SK-N-SH (cell line): ENCODE measurements around the gene TCHP. TPM values are rescaled to one million over a fixed set of nuclear protein-coding genes. Genes with fewer than 3 reads are reported as not detected.
"Not testable (repeated sequence)": the region's sequence is repeated elsewhere in the genome, so short reads cannot be mapped to it uniquely, and the experiment has no call there.

Experiments
- CTCF ChIA-PET: fragments of 300-600, 350-600 bp; formaldehyde crosslinking; extraction: SDS; loops from one replicate; lab custom pipeline; 2021; lab: Yijun Ruan, JAX
- POLR2A ChIA-PET: fragments of 350-600 bp; sonication (Branson Sonifier 250); formaldehyde crosslinking; extraction: SDS; loops from one replicate; lab custom pipeline; 2020; ENCODE audit warnings: antibody characterized with exemption, inconsistent platforms; lab: Yijun Ruan, JAX
- DNase-seq: peaks from one replicate; pipeline ENCODE4 v3.0.0; 2012
- H2AFZ ChIP-seq: fragments of 200-600 bp; sonication (generic); 2 replicates; pipeline ENCODE4 v1.8.1; 2016; ENCODE audit warnings: antibody characterized with exemption, mild to moderate bottlenecking, low read depth
- H3F3A ChIP-seq: fragments of 200-600 bp; sonication (generic); replicated peaks from 2 replicates; pipeline ENCODE3; 2016; ENCODE audit warnings: antibody characterized with exemption, mild to moderate bottlenecking; ENCODE audit not compliant: insufficient read depth
- H3K27ac ChIP-seq, 2 experiments: fragments of 200-500 bp in 1 of 2; fragments of 200-600 bp in 1 of 2; sonication (Bioruptor generic) in 1 of 2; sonication (generic), shearing (Covaris generic) in 1 of 2; 2 replicates each; pipeline versions ENCODE4 v1.5.1 to v1.6.1; 2014 to 2016; ENCODE audit warnings: low read depth in 2 of 2, inconsistent platforms in 1 of 2, low read length in 1 of 2, mild to moderate bottlenecking in 1 of 2, mixed read lengths in 1 of 2
- H3K27me3 ChIP-seq: fragments of 200-600 bp; sonication (generic), shearing (Covaris generic); 2 replicates; pipeline ENCODE4 v1.6.1; 2016; ENCODE audit warnings: mixed run types; ENCODE audit not compliant: insufficient read depth
- H3K36me3 ChIP-seq, 2 experiments: fragments of 200-500 bp in 1 of 2; fragments of 200-600 bp in 1 of 2; sonication (Bioruptor generic) in 1 of 2; sonication (generic) in 1 of 2; replicated peaks in 1 of 2; 2 replicates each; pipeline versions ENCODE3 to v1.5.1; 2014 to 2016; ENCODE audit warnings: low read length in 1 of 2, mild to moderate bottlenecking in 1 of 2; ENCODE audit not compliant: insufficient read depth in 2 of 2, control insufficient read depth in 1 of 2
- H3K4me1 ChIP-seq, 2 experiments: fragments of 200-500 bp in 1 of 2; fragments of 200-600 bp in 1 of 2; sonication (Bioruptor generic) in 1 of 2; sonication (generic), shearing (Covaris generic) in 1 of 2; 2 replicates each; pipeline versions ENCODE4 v1.5.1 to v1.6.1; 2014 to 2016; ENCODE audit warnings: low read depth in 1 of 2, low read length in 1 of 2, mixed run types in 1 of 2; ENCODE audit not compliant: insufficient read depth in 2 of 2, control insufficient read depth in 1 of 2
- H3K4me2 ChIP-seq: fragments of 200-600 bp; sonication (generic), shearing (Covaris generic); 2 replicates; pipeline ENCODE4 v1.6.1; 2017; ENCODE audit warnings: mixed run types
- H3K4me3 ChIP-seq, 2 experiments: fragments of 200-500 bp in 1 of 2; fragments of 200-600 bp in 1 of 2; sonication (Bioruptor generic) in 1 of 2; sonication (generic), shearing (Covaris generic) in 1 of 2; 2 replicates each; pipeline versions ENCODE4 v1.5.1 to v1.8.1; 2014 to 2016; ENCODE audit warnings: low read depth in 2 of 2, inconsistent platforms in 1 of 2, low read length in 1 of 2, mild to moderate bottlenecking in 1 of 2, mixed read lengths in 1 of 2, moderate library complexity in 1 of 2
- H3K79me2 ChIP-seq: fragments of 200-600 bp; sonication (generic); 2 replicates; pipeline ENCODE4 v1.8.1; 2017; ENCODE audit warnings: mild to moderate bottlenecking; ENCODE audit not compliant: insufficient read depth
- H3K9ac ChIP-seq: fragments of 200-600 bp; sonication (generic); 2 replicates; pipeline ENCODE4 v1.6.1; 2017; ENCODE audit warnings: mixed run types
- H3K9me2 ChIP-seq: fragments of 200-600 bp; sonication (generic); 2 replicates; pipeline ENCODE4 v1.6.1; 2017; ENCODE audit warnings: mixed run types
- H3K9me3 ChIP-seq: fragments of 200-600 bp; sonication (generic); 2 replicates; pipeline ENCODE4 v1.6.1; 2017; ENCODE audit warnings: mixed run types, mild to moderate bottlenecking, moderate library complexity
- H4K20me1 ChIP-seq: fragments of 200-600 bp; sonication (generic); 2 replicates; pipeline ENCODE4 v1.6.1; 2017; ENCODE audit warnings: mild to moderate bottlenecking, mixed run types; ENCODE audit not compliant: insufficient read depth
- ELF1 ChIP-seq: IDR thresholded peaks from 2 replicates; pipeline ENCODE4 v1.4.0; 2012
- EP300 ChIP-seq, 2 experiments: IDR thresholded peaks; 2 replicates each; pipeline versions ENCODE4 v1.4.0 to v1.6.1; 2012; ENCODE audit warnings: borderline replicate concordance in 1 of 2, low read depth in 1 of 2, low read length in 1 of 2
- FOXM1 ChIP-seq: IDR thresholded peaks from 2 replicates; pipeline ENCODE4 v1.4.0; 2012; ENCODE audit warnings: low read depth, mild to moderate bottlenecking
- GABPA ChIP-seq: IDR thresholded peaks from 2 replicates; pipeline ENCODE4 v1.4.0; 2012; ENCODE audit warnings: low read depth, mild to moderate bottlenecking
- IRF3 ChIP-seq: fragments of 150-350 bp; IDR thresholded peaks from 2 replicates; pipeline ENCODE4 v1.6.1; 2016; ENCODE audit warnings: mild to moderate bottlenecking, low read depth, low read length
- MAX ChIP-seq: IDR thresholded peaks from 2 replicates; pipeline ENCODE4 v1.4.0; 2012; ENCODE audit warnings: low read depth
- NFIC ChIP-seq: IDR thresholded peaks from 2 replicates; pipeline ENCODE4 v1.4.0; 2012; ENCODE audit warnings: borderline replicate concordance
- NRF1 ChIP-seq: IDR thresholded peaks from 2 replicates; pipeline ENCODE4 v1.6.1; 2012; ENCODE audit warnings: low read depth, mild to moderate bottlenecking, low read length
- PBX3 ChIP-seq: IDR thresholded peaks from 2 replicates; pipeline ENCODE4; 2012
- POLR2AphosphoS5 ChIP-seq: IDR thresholded peaks from 2 replicates; pipeline ENCODE4 v1.6.1; 2012; ENCODE audit warnings: low read depth, low read length
- RAD21 ChIP-seq: IDR thresholded peaks from 2 replicates; pipeline ENCODE4 v1.6.1; 2012; ENCODE audit warnings: mild to moderate bottlenecking, low read length
- RCOR1 ChIP-seq: fragments of 150-350 bp; IDR thresholded peaks from 2 replicates; pipeline ENCODE4 v1.6.1; 2017; ENCODE audit warnings: antibody characterized with exemption, low read length
- RFX5 ChIP-seq: IDR thresholded peaks from 2 replicates; pipeline ENCODE4 v1.6.1; 2012; ENCODE audit warnings: mild to moderate bottlenecking, improper control_type of control experiment, low read length
- SMC3 ChIP-seq: IDR thresholded peaks from 2 replicates; pipeline ENCODE4 v1.6.1; 2012; ENCODE audit warnings: low read depth, low read length, improper control_type of control experiment
- TAF1 ChIP-seq: IDR thresholded peaks from 2 replicates; pipeline ENCODE4 v1.6.1; 2012; ENCODE audit warnings: low read depth, mild to moderate bottlenecking, low read length, moderate library complexity, borderline replicate concordance
- TCF12 ChIP-seq: IDR thresholded peaks from 2 replicates; pipeline ENCODE4 v1.4.0; 2012
- USF1 ChIP-seq: IDR thresholded peaks from 2 replicates; pipeline ENCODE4 v1.4.0; 2012; ENCODE audit warnings: low read depth, borderline replicate concordance
- USF2 ChIP-seq: fragments of 150-350 bp; IDR thresholded peaks from 2 replicates; pipeline ENCODE4 v1.6.1; 2017; ENCODE audit warnings: antibody characterized with exemption, low read length, low read depth, borderline replicate concordance
- ZBTB33 ChIP-seq: IDR thresholded peaks from 2 replicates; pipeline ENCODE4 v1.4.0; 2012; ENCODE audit warnings: low read depth, borderline replicate concordance
- WGBS: methylation state at CpG from one replicate; pipeline ENCODE4 v1.1.6; 2017; ENCODE audit warnings: low lambda C conversion rate; 5-methylcytosine and 5-hydroxymethylcytosine counted together
- polyA plus RNA-seq, 3 experiments: library from polyadenylated mRNA; depleted of rRNA; stranded (reverse); fragments of >200 nt; gene quantifications; 2 replicates each; pipeline ENCODE4 v1.2.3, GENCODE V29; 2012

The TCHP gene
- polyA plus RNA-seq, 1 of the 3 experiments (the other 2 are of a cell fraction) = 37.3 TPM

- Histone ChIP-seq H3K9me2 (no peaks in the 10 kb centered on the region), H3K9ac (no peak overlapping the region), H3F3A (no peaks in the 10 kb centered on the region), H2AFZ (no peak overlapping the region), H3K27ac (no peak overlapping the region)
- no peak for DNase-seq
- no peak for TF ChIP-seq NFIC
- TF ChIP-seq MAX = no peak
- TF ChIP-seq SMC3 = no peak
- TF ChIP-seq USF2 = no peak
- no peak for TF ChIP-seq GABPA
- TF ChIP-seq ZBTB33 = no peak
- no peak for TF ChIP-seq TCF12
- TF ChIP-seq RFX5 = no peak
- TF ChIP-seq IRF3 = no peak
- TF ChIP-seq RAD21 = no peak
- no peak for TF ChIP-seq TAF1
- no peak for TF ChIP-seq RCOR1
- TF ChIP-seq USF1 = no peak
- no peak for TF ChIP-seq FOXM1
- no peak for TF ChIP-seq PBX3
- no peak for TF ChIP-seq POLR2AphosphoS5
- no peak for TF ChIP-seq ELF1
- TF ChIP-seq EP300 (IDR thresholded peaks at IDR 0.05; ENCODE audit: borderline replicate concordance in 1 of 2, low read depth in 1 of 2, low read length in 1 of 2) = no peak
- TF ChIP-seq NRF1 = no peak
- TF ChIP-seq, all 33 proteins: peak for 0
- H3K79me2 ChIP-seq = no peaks in the 10 kb centered on the region
- H4K20me1 ChIP-seq = no peaks in the 10 kb centered on the region
- no peaks in the 10 kb centered on the region for H3K27me3 ChIP-seq
- CTCF ChIA-PET = interaction anchor here (0.7 to 6.1 kb wide), 9 partner anchors 8 to 76 kb away, joined by 3 to 43 read pairs (median 3); no protein-coding TSS in a partner anchor
- no peaks in the 10 kb centered on the region for H3K4me1 ChIP-seq
- H3K36me3 ChIP-seq = peaks cover 19 to 33% of the 10 kb centered on the region in 2 experiments
- no peak overlapping the region for H3K4me3 ChIP-seq
- H3K9me3 ChIP-seq = no peaks in the 10 kb centered on the region
- 91% methylated on average over 11 of the region's 12 CpGs for WGBS
- POLR2A ChIA-PET = interaction anchor here (0.7 kb wide), 1 partner anchor 16 kb away, joined by 3 read pairs; no protein-coding TSS in a partner anchor
- no peak overlapping the region for H3K4me2 ChIP-seq
Observed at GRCh38 chr12:109928058-109928656, 28.1 kb downstream of the TCHP start.

GRCh38 chr12:109929326-109929725, 29.3 kb downstream of the TCHP start:
- CTCF ChIA-PET = interaction anchor here (0.9 to 6.1 kb wide), 2 partner anchors 29 to 77 kb away, joined by 3 to 43 read pairs; no protein-coding TSS in a partner anchor
- WGBS = 94% methylated on average over 14 of the region's 14 CpGs

More at GRCh38 chr12:109929326-109929725, 29.3 kb downstream of the TCHP start:
- H3K79me2 ChIP-seq, H3K4me3 ChIP-seq, DNase-seq, H2AFZ ChIP-seq, H3K27ac ChIP-seq, H3K27me3 ChIP-seq, H3K9ac ChIP-seq, POLR2A ChIA-PET, H3K4me1 ChIP-seq, H3K9me2 ChIP-seq, H3F3A ChIP-seq, H3K4me2 ChIP-seq, H4K20me1 ChIP-seq, H3K9me3 ChIP-seq: not testable (repeated sequence)
- peaks cover 30 to 34% of the 10 kb centered on the region in 2 experiments for H3K36me3 ChIP-seq
